Kidney glomerular epithelial cell (primary cell): Measurements from ENCODE around the gene ZDHHC23.

Experiments
- DNase-seq: peaks from one replicate; lab custom pipeline; 2025; lab: John Stamatoyannopoulos, UW

The ZDHHC23 gene

GRCh38 chr3:114011059-114011797 is 63.4 kb downstream of the ZDHHC23 start:
- DNase-seq: no peak
